ENCODE measurements around the gene HSDL1.

The HSDL1 gene
- 21.4 to 45.4 (median 30.7) reads per million in 3 experiments for total RNA-seq

- DNase-seq, result peak; percentile 92
Measured at GRCh38 chr16:84144859-84145639, at the start of gene HSDL1, which contains the start of gene DNAAF1. Gene HSDL1, minus strand, starts transcription at chr16:84145177. Its CDS starts 13,856 bp downstream, at chr16:84131321. Gene DNAAF1, plus strand, starts transcription at chr16:84145308. Its CDS starts 133 bp downstream, at chr16:84145441.

- no peak for DNase-seq
Measured at GRCh38 chr16:84194018-84194417, 49.0 kb upstream of the HSDL1 start.

- no peak for DNase-seq
Measured at GRCh38 chr16:84193480-84193879, 48.5 kb upstream of the HSDL1 start.

GRCh38 chr16:84191466-84191865, 46.5 kb upstream of the HSDL1 start:
- DNase-seq, result no peak

- DNase-seq, result no peak
Measured at GRCh38 chr16:84190731-84191388, 45.9 kb upstream of the HSDL1 start, which contains the start of gene ADAD2. Gene ADAD2, plus strand, starts transcription at chr16:84191157. Its CDS starts 74 bp downstream, at chr16:84191231.

GRCh38 chr16:84186685-84187437, 41.9 kb upstream of the HSDL1 start, which contains the start of gene TAF1C:
Gene TAF1C, minus strand, starts transcription at chr16:84187057. Its CDS starts 2,069 bp downstream, at chr16:84184988.
- DNase-seq, result peak; percentile 83

GRCh38 chr16:84184775-84185174, 39.8 kb upstream of the HSDL1 start:
- no peak for DNase-seq

- no peak for DNase-seq
Measured at GRCh38 chr16:84183911-84184591, 39.1 kb upstream of the HSDL1 start.

GRCh38 chr16:84183572-84183875, 38.5 kb upstream of the HSDL1 start:
- DNase-seq, result no peak

GRCh38 chr16:84182680-84183571, 37.9 kb upstream of the HSDL1 start:
- no peak for DNase-seq

GRCh38 chr16:84182104-84182503, 37.1 kb upstream of the HSDL1 start:
- DNase-seq, result no peak

GRCh38 chr16:84181144-84181915, 36.4 kb upstream of the HSDL1 start:
- DNase-seq, result no peak

- DNase-seq, result no peak
Measured at GRCh38 chr16:84180519-84181140, 35.7 kb upstream of the HSDL1 start.

GRCh38 chr16:84179612-84180320, 34.8 kb upstream of the HSDL1 start:
- no peak for DNase-seq

- no peak for DNase-seq
Measured at GRCh38 chr16:84178892-84179611, 34.1 kb upstream of the HSDL1 start.

GRCh38 chr16:84178146-84178765, 33.3 kb upstream of the HSDL1 start:
- no peak for DNase-seq

GRCh38 chr16:84177741-84178073, 32.7 kb upstream of the HSDL1 start:
- no peak for DNase-seq
